ENCODE measurements around the gene TTC12. TPM values are rescaled to one million over a fixed set of nuclear protein-coding genes. Genes with fewer than 3 reads are reported as not detected.

Gene TTC12
- total RNA-seq, 1 experiment from 2014 or later: 19.4 TPM

DNA sequence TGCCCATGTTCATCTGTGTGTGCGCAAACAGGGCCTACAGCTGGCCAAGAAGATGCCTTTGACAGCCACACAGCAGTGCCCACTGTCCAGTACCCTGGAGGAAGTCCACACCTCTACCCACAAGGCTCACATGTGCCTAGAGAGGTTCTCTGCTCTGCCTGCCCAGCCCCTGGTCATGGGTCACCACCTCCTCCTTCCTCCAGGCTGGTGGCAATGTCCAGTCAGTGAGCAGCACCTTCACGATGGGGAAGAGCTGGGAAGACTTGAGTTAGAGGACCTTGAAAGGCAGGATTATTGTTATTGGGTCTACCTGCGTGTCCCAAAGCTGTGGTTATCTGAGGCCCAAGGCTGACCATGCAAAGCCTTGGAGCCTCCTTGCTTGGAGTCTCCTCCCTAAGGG lies 28.4 kb upstream of the TTC12 start:
- intact Hi-C loops (cut with micrococcal nuclease; ENCODE audit: unreplicated experiment): loop anchor here (5.0 to 10.0 kb wide), 4 partner anchors 119 to 1069 kb away; no protein-coding TSS in a partner anchor
- BruUV-seq (replicated peaks): no TSS peak
- no peak for DNase-seq
- Mint-ChIP-seq H3K4me3 (ENCODE audit: unreplicated experiment) (no peak overlapping the region), H3K27ac (ENCODE audit: unreplicated experiment) (no peak overlapping the region), H3K36me3 (ENCODE audit: insufficient read depth, unreplicated experiment) (no peaks in the 10 kb centered on the region), H3K4me1 (ENCODE audit: low read depth, unreplicated experiment) (peaks cover 12% of the 10 kb centered on the region), H3K27me3 (ENCODE audit: insufficient read depth, unreplicated experiment) (no peaks in the 10 kb centered on the region), H3K9me3 (ENCODE audit: unreplicated experiment) (no peaks in the 10 kb centered on the region)
- ChIA-PET POLR2A (no interaction called here), CTCF (no interaction called here)
- Histone ChIP-seq H3K4me3 (ENCODE audit: low read depth, low read length) (no peak overlapping the region), H3K36me3 (ENCODE audit: control insufficient read depth, insufficient read depth, low read length) (no peaks in the 10 kb centered on the region), H3K27me3 (replicated peaks; ENCODE audit: control insufficient read depth, insufficient read depth, low read length) (no peaks in the 10 kb centered on the region), H3K9me3 (no peaks in the 10 kb centered on the region), H3K4me1 (peaks cover 15% of the 10 kb centered on the region)
- TF ChIP-seq, protein P1, sequence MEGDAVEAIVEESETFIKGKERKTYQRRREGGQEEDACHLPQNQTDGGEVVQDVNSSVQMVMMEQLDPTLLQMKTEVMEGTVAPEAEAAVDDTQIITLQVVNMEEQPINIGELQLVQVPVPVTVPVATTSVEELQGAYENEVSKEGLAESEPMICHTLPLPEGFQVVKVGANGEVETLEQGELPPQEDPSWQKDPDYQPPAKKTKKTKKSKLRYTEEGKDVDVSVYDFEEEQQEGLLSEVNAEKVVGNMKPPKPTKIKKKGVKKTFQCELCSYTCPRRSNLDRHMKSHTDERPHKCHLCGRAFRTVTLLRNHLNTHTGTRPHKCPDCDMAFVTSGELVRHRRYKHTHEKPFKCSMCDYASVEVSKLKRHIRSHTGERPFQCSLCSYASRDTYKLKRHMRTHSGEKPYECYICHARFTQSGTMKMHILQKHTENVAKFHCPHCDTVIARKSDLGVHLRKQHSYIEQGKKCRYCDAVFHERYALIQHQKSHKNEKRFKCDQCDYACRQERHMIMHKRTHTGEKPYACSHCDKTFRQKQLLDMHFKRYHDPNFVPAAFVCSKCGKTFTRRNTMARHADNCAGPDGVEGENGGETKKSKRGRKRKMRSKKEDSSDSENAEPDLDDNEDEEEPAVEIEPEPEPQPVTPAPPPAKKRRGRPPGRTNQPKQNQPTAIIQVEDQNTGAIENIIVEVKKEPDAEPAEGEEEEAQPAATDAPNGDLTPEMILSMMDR (IDR thresholded peaks at IDR 0.05; ENCODE audit: insufficient read depth in 1 of 2, low read depth in 1 of 2, low read length in 1 of 2, severe bottlenecking in 1 of 2, unreplicated experiment in 1 of 2): no peak

DNA sequence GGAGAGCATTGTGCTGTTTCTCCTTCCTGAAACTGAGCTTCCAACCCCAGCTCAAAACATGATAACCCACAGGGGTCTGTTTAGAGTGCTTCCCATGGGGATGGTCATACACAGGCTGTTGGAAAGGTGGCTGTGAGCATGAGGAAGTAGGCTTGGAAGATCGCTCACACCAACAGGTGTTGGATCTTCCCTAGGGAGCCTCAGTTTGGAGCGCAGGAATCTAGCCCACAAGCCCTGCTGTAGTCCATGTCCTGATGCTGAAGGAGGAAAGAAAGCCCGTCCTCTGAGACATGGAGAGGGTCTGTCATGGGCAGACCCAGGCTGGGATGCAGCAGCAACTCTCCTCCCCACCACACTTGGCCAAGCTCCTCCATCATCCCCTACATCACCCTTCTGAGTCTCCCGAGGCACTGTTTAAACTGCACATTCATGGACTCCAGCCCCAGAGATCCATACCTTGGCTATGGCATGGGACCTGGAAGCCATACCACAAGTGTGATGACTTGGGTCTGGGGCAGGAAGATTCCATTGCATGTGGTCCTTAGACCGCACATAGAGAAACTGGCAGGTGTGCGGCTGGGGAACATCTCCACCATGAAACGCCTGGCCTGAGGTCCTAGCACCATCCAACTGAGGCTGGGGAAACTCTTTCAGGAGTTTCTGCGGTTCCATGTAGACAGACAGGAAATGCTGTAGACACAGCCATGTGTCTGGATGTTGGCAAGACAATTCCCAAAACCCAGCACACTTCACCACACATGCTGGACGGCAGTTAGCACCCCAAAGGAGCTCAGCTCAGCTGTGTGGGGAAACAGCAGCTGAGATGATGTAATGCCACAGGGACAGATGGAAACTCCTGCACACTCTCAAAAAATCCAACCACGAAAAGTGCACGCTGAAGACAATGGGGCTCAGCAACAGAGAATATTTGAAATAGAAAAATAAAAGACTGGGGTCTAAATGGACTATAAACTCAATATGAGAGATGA lies 27.6 kb upstream of the TTC12 start:
- intact Hi-C loops (cut with micrococcal nuclease; ENCODE audit: unreplicated experiment): loop anchor here (5.0 to 10.0 kb wide), 4 partner anchors 120 to 1070 kb away; no protein-coding TSS in a partner anchor
- BruUV-seq (replicated peaks): no TSS peak
- CTCF ChIA-PET: no interaction called here

DNA sequence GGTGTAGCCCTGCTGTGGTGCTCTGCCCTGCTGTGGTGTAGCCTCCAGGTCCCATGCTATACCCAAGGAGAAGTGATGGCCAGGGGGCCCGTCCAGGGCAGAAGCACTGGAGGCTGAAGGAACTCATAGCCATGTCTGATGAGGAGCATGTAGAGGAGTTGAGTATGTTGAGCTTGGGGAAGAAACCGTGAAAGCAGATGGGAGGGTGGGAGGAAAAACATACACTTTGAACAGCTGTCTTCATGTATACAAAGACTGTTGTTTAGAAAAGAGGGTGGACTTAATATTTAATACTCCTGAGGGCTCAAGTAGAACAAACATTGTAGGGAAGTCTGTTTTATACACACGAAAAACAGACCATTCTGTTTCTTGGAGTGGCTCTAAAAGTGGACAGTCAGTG lies 26.6 kb upstream of the TTC12 start:
- Mint-ChIP-seq H3K4me1 (ENCODE audit: low read depth, unreplicated experiment) (peaks cover 12% of the 10 kb centered on the region), H3K36me3 (ENCODE audit: insufficient read depth, unreplicated experiment) (no peaks in the 10 kb centered on the region), H3K4me3 (ENCODE audit: unreplicated experiment) (no peak overlapping the region), H3K9me3 (ENCODE audit: unreplicated experiment) (no peaks in the 10 kb centered on the region), H3K27ac (ENCODE audit: unreplicated experiment) (no peak overlapping the region), H3K27me3 (ENCODE audit: insufficient read depth, unreplicated experiment) (no peaks in the 10 kb centered on the region)
- Histone ChIP-seq H3K36me3 (ENCODE audit: control insufficient read depth, insufficient read depth, low read length) (no peaks in the 10 kb centered on the region), H3K27me3 (replicated peaks; ENCODE audit: control insufficient read depth, insufficient read depth, low read length) (no peaks in the 10 kb centered on the region), H3K4me1 (peaks cover 15% of the 10 kb centered on the region), H3K9me3 (no peaks in the 10 kb centered on the region), H3K4me3 (ENCODE audit: low read depth, low read length) (no peak overlapping the region)
- intact Hi-C loops (cut with micrococcal nuclease; ENCODE audit: unreplicated experiment): loop anchor here (2.0 to 10.0 kb wide), 5 partner anchors 120 to 1070 kb away; no protein-coding TSS in a partner anchor
- BruUV-seq (replicated peaks): no TSS peak
- ChIA-PET POLR2A (interaction anchor here (0.6 kb wide), 1 partner anchor 1361 kb away, joined by 3 read pairs; no protein-coding TSS in a partner anchor), CTCF (interaction anchor here (4.0 kb wide), 1 partner anchor 699 kb away, joined by 63 read pairs; no protein-coding TSS in a partner anchor)
- TF ChIP-seq, protein P1 (IDR thresholded peaks at IDR 0.05; ENCODE audit: insufficient read depth in 1 of 2, low read depth in 1 of 2, low read length in 1 of 2, severe bottlenecking in 1 of 2, unreplicated experiment in 1 of 2): no peak
- DNase-seq: no peak

More for the DNA sequence above, 27.6 kb upstream of the TTC12 start:
- Histone ChIP-seq H3K4me1 (peaks cover 15% of the 10 kb centered on the region), H3K36me3 (ENCODE audit: control insufficient read depth, insufficient read depth, low read length) (no peaks in the 10 kb centered on the region), H3K27me3 (replicated peaks; ENCODE audit: control insufficient read depth, insufficient read depth, low read length) (no peaks in the 10 kb centered on the region), H3K9me3 (no peaks in the 10 kb centered on the region), H3K4me3 (ENCODE audit: low read depth, low read length) (no peak overlapping the region)
- Mint-ChIP-seq H3K9me3 (ENCODE audit: unreplicated experiment) (no peaks in the 10 kb centered on the region), H3K4me3 (ENCODE audit: unreplicated experiment) (no peak overlapping the region), H3K36me3 (ENCODE audit: insufficient read depth, unreplicated experiment) (no peaks in the 10 kb centered on the region), H3K27ac (ENCODE audit: unreplicated experiment) (no peak overlapping the region), H3K4me1 (ENCODE audit: low read depth, unreplicated experiment) (peaks cover 12% of the 10 kb centered on the region), H3K27me3 (ENCODE audit: insufficient read depth, unreplicated experiment) (no peaks in the 10 kb centered on the region)
- POLR2A ChIA-PET: no interaction called here
- TF ChIP-seq, protein P1 (IDR thresholded peaks at IDR 0.05; ENCODE audit: insufficient read depth in 1 of 2, low read depth in 1 of 2, low read length in 1 of 2, severe bottlenecking in 1 of 2, unreplicated experiment in 1 of 2): no peak
- no peak for DNase-seq
